ENCODE measurements around the gene FPGS.

DNA sequence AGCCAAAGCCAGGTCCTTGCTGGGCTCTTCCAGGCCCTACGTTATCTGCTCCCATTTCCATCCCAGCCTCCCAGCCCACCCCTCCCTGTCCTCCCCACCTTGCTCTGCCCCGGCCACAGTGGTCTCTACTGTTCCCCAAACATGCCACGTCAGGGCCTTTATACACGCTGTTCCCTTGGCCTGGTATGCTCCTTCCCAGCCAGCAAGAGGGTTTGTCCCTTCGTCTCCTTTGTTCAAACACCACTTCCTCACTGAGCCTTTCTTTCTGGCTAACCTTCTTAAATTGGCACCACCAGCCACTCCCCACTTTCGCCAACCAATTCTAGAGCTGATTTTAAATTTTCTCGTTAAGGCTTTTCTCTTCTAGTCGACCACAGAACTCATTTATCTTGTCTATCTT lies 34.0 kb upstream of the FPGS start:
- TF ChIP-seq EZH2phosphoT487 (IDR thresholded peaks at IDR 0.05; ENCODE audit: borderline replicate concordance, low read depth): no peak
- no peak for TF ChIP-seq POLR2AphosphoS5 (IDR thresholded peaks at IDR 0.05; ENCODE audit: low read depth, low read length)
- no peak for TF ChIP-seq RCOR1 (IDR thresholded peaks at IDR 0.05; ENCODE audit: low read length)
- TF ChIP-seq RFX5 (IDR thresholded peaks at IDR 0.05; ENCODE audit: low read length): no peak
- TF ChIP-seq RAD21 (IDR thresholded peaks at IDR 0.05; ENCODE audit: low read length): no peak
- no peak for TF ChIP-seq RXRA (IDR thresholded peaks at IDR 0.05; ENCODE audit: borderline replicate concordance, low read depth)
- no peak for TF ChIP-seq CTCF (IDR thresholded peaks at IDR 0.05)
- TF ChIP-seq, protein P1, sequence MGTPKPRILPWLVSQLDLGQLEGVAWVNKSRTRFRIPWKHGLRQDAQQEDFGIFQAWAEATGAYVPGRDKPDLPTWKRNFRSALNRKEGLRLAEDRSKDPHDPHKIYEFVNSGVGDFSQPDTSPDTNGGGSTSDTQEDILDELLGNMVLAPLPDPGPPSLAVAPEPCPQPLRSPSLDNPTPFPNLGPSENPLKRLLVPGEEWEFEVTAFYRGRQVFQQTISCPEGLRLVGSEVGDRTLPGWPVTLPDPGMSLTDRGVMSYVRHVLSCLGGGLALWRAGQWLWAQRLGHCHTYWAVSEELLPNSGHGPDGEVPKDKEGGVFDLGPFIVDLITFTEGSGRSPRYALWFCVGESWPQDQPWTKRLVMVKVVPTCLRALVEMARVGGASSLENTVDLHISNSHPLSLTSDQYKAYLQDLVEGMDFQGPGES (IDR thresholded peaks at IDR 0.05; ENCODE audit: low read depth, low read length): no peak
- no peak for TF ChIP-seq MXI1 (IDR thresholded peaks at IDR 0.05; ENCODE audit: low read depth, low read length)
- TF ChIP-seq SMC3 (IDR thresholded peaks at IDR 0.05; ENCODE audit: low read depth, low read length): no peak
- TF ChIP-seq TAF1 (IDR thresholded peaks at IDR 0.05; ENCODE audit: borderline replicate concordance, low read depth, low read length): no peak
